Heart right ventricle (tissue), 16 donors: ENCODE results near the gene CCDC86. TPM values are rescaled to one million over a fixed set of nuclear protein-coding genes. Genes with fewer than 3 reads are reported as not detected.

Experiments
- ATAC-seq, 8 donors: fragments of 200-7000 bp; cut with Tn5 transposase; one replicate each; pipeline ENCODE4 v1.9.1; 2020; ENCODE audit warnings: mild to moderate bottlenecking in 8 of 8, moderate library complexity in 8 of 8, moderate number of reproducible peaks in 1 of 8
- DNase-seq, 2 donors: peaks; one replicate each; pipeline ENCODE4 v3.0.0-alpha.2; 2020
- H3K27ac ChIP-seq, 10 donors: fragments of 200-600 bp; sonication (generic) in 2 of 10; one replicate each; pipeline versions ENCODE4 v1.5.0 to v1.8.0; 2020 to 2022; ENCODE audit warnings: mild to moderate bottlenecking in 3 of 10
- H3K27me3 ChIP-seq, 7 donors: fragments of 200-600 bp; one replicate each; pipeline ENCODE4 v1.8.0; 2021 to 2022; ENCODE audit warnings: mild to moderate bottlenecking in 2 of 7
- H3K36me3 ChIP-seq, 9 donors: fragments of 200-600 bp; sonication (generic) in 1 of 9; one replicate each; pipeline versions ENCODE4 v1.5.0 to v1.8.0; 2020 to 2022; ENCODE audit warnings: mild to moderate bottlenecking in 2 of 9
- H3K4me1 ChIP-seq, 9 donors: fragments of 200-600 bp; sonication (generic) in 1 of 9; one replicate each; pipeline versions ENCODE4 v1.5.0 to v1.8.0; 2020 to 2022; ENCODE audit warnings: mild to moderate bottlenecking in 4 of 9
- H3K4me3 ChIP-seq, 10 donors: fragments of 200-600 bp; sonication (generic) in 2 of 10; one replicate each; pipeline versions ENCODE4 v1.5.0 to v1.8.0; 2020 to 2022; ENCODE audit warnings: mild to moderate bottlenecking in 7 of 10, moderate library complexity in 2 of 10
- H3K9me3 ChIP-seq, 11 donors: fragments of 200-600 bp in 10 of 11; sonication (generic) in 2 of 11; one replicate each; pipeline versions ENCODE4 v1.5.0 to v1.8.0; 2013 to 2022; ENCODE audit warnings: mild to moderate bottlenecking in 2 of 11, control low read depth in 1 of 11, moderate library complexity in 1 of 11
- WGBS, 2 donors: extraction: QIAGEN DNeasy Blood & Tissue Kit; methylation state at CpG; one replicate each; pipeline ENCODE4 v1.1.7; 2013; ENCODE audit warnings: inconsistent platforms in 1 of 2; 5-methylcytosine and 5-hydroxymethylcytosine counted together
- intact Hi-C, 10 donors: fragments of 100-400 bp; cut with DNase I; formaldehyde crosslinking; loops; one replicate each; pipeline versions ENCODE4 v1.11.1 to v1.14.2; 2022
- polyA plus RNA-seq, 2 donors: library from polyadenylated mRNA; stranded (reverse); fragments of 200-250 nt; gene quantifications; one replicate each; pipeline ENCODE4 v1.2.3, GENCODE V29; 2013
- total RNA-seq, 10 donors: library from RNA; stranded (reverse); fragmentation: NEBNext Ultra II Directional in 3 of 10; extraction: Animal tissue kit (Norgen Biotek cat#: 25700) in 3 of 10; gene quantifications; one replicate each; pipeline versions ENCODE4 v1.2.1 to v1.2.4, GENCODE V29; 2021 to 2023
- TF ChIP-seq, protein P1 (sequence below), 9 donors: fragments of 200-600 bp; sonication (generic) in 2 of 9; IDR thresholded peaks; one replicate each; pipeline versions ENCODE4 v1.5.0 to v1.8.0; 2021 to 2022; ENCODE audit warnings: antibody characterized with exemption in 9 of 9, mild to moderate bottlenecking in 5 of 9, moderate library complexity in 1 of 9
- donor health status: Arrhythmogenic right ventricular cardiomyopathy.
- donor health status: ischemic (EF 13 %, LVEDD 7.1; RV severe dilation, severe dysfunction).
- donor health status: healthy with polysubstance abuse.
- donor health status: DM: no; HTN: yes; CAD: no.
- donor health status: DM: no; HTN: no; CAD: no.
- donor health status: ischemic (EF 25% LVEDD 6.9; RV normal size, moderate dysfunction).
- donor health status: ischemic (EF 25% LVEDD 5.7; RV mildly dilated, moderate dysfunction).
- donor health status: healthy.
- donor health status: DM: yes; HTN: yes; CAD: no.
- donor health status: Ischemic cardiomyopathy.
- donor health status: ischemic (EF 35%, LVEDD 5.7; RV mildly dilated, moderate dysfunction).
- donor health status: nonischemic (EF 11% LVEDD 7.7; RV severe dilation, severe dysfunction).
- donor health status: DM: yes; HTN: yes; CAD: no.
- donor health status: PGD.
- donor health status: ischemic (EF 29% LVEDD 5.4; RV normal size, mild dysfunction).
- donor health status: nonischemic (EF 23%, LVEDD 6.1; RV moderate dilation, normal function).

The CCDC86 gene
- total and polyA plus RNA-seq, 12 donors: 6.6 to 26.5 (median 9.2) TPM

DNA sequence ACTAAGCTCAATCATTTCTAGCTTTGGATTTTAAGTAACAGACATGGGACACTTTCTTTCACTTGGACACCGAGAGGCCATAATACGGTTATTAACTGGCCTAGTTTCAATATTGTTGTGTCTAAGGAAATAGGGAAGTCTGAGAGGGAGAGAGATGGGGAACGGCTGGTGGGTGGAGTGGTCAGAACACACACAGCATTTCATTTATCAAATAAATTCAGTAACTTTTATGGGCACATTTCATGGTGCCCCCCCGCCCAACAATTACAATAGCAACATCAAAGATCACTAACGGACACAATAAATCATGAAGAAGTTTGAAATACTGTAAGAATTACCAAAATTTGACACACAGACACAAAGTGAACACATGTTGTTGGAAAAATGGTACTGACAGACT, 53.8 kb downstream of the CCDC86 start:
- Histone ChIP-seq H3K9me3 (no peaks in the 10 kb centered on the region), H3K36me3 (peaks cover 12 to 92% (median 53%) of the 10 kb centered on the region in 9 donors), H3K27ac (no peak overlapping the region), H3K4me1 (peaks cover 0 to 14% (median 5%) of the 10 kb centered on the region in 9 donors), H3K4me3 (no peak overlapping the region), H3K27me3 (no peaks in the 10 kb centered on the region)
- no peak for DNase-seq
- no peak for ATAC-seq
- intact Hi-C loops: loop anchor here in 7 of 10 donors (5.0 to 10.0 kb wide), 3 partner anchors 63 to 121 kb away; no protein-coding TSS in a partner anchor
- WGBS, 2 donors: 85 to 89% methylated on average over 5 of the region's 5 CpGs
- TF ChIP-seq, protein P1, sequence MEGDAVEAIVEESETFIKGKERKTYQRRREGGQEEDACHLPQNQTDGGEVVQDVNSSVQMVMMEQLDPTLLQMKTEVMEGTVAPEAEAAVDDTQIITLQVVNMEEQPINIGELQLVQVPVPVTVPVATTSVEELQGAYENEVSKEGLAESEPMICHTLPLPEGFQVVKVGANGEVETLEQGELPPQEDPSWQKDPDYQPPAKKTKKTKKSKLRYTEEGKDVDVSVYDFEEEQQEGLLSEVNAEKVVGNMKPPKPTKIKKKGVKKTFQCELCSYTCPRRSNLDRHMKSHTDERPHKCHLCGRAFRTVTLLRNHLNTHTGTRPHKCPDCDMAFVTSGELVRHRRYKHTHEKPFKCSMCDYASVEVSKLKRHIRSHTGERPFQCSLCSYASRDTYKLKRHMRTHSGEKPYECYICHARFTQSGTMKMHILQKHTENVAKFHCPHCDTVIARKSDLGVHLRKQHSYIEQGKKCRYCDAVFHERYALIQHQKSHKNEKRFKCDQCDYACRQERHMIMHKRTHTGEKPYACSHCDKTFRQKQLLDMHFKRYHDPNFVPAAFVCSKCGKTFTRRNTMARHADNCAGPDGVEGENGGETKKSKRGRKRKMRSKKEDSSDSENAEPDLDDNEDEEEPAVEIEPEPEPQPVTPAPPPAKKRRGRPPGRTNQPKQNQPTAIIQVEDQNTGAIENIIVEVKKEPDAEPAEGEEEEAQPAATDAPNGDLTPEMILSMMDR (IDR thresholded peaks at IDR 0.05): no peak

DNA sequence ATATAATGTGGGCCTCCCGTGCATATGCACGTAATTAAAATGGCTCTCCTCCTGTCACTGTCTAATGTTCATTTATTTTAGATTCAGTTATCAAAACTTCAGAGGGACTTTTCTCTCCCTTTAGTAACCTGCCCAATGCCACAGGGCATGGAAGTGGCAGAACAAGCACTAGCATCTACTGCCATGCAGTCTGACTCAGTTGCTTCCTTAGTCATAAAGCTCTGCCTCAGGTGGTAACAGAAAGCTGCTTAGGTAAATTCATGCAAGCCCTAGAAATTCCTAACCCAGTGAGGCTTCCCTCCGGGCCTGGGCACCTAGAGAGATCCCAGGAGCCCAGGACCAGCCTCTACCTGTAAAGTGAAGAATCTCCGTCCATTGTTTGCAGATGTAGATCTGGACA, 55.6 kb downstream of the CCDC86 start:
- intact Hi-C loops: loop anchor here in 7 of 10 donors (5.0 to 10.0 kb wide), 3 partner anchors 65 to 123 kb away; no protein-coding TSS in a partner anchor
- H3K4me3 ChIP-seq: no peak overlapping the region
- 93 to 96% methylated on average over 4 of the region's 4 CpGs for WGBS, 2 donors
- H3K27ac ChIP-seq: no peak overlapping the region
- TF ChIP-seq, protein P1 (IDR thresholded peaks at IDR 0.05): no peak
- H3K9me3 ChIP-seq: no peaks in the 10 kb centered on the region
- H3K36me3 ChIP-seq: peaks cover 12 to 100% (median 70%) of the 10 kb centered on the region in 9 donors
- DNase-seq (no peak), ATAC-seq (no peak)
- H3K27me3 ChIP-seq: no peaks in the 10 kb centered on the region
- H3K4me1 ChIP-seq: peaks cover 0 to 12% (median 0%) of the 10 kb centered on the region in 9 donors

DNA sequence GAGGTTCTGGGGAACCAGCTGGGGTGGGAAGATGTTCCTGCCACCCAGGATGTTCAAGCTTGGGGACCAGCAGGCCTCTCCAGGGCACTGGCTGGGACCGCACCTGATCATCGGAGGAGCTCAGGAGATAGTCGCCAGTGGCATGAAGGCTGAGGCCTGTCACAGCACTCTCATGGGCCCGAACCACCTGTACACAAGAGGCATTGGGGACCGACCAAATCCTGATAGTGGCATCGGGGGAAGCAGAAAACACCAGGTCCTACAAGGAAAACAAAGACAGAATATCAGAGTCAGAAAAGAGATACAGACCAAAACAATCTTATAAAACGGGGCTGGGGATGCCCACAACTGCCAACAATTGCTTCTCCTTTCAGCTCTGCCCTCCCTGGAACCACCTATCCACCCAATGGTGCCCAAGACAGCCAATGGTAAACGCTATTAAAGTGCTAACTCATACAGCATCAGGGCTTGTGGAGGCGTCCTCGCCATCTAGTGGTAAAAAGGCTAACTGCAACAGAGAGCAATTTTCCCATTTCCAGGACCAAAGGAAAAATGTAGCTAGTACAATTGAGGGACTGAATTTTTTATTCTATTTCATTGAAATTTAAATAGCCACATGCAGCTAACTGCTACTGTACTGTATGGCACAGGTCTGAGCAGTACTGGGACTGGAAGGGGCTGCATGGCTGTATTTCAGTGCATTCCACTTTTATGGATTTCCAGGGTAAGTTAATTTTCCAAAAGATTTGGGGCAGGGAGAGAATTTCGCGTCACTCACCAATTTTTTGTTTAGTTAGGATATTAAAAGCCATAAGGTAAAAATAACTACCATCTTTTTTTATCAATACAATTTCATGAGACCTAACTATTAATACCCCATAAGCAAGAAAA, 57.4 kb downstream of the CCDC86 start:
- H3K4me3 ChIP-seq: no peak overlapping the region
- peaks cover 12 to 99% (median 64%) of the 10 kb centered on the region in 9 donors for H3K36me3 ChIP-seq
- H3K4me1 ChIP-seq: peaks cover 0 to 17% (median 6%) of the 10 kb centered on the region in 9 donors
- DNase-seq: no peak
- TF ChIP-seq, protein P1 (IDR thresholded peaks at IDR 0.05): peak; percentile 93 to 99 (median 95)
- H3K27me3 ChIP-seq: no peaks in the 10 kb centered on the region
- no peaks in the 10 kb centered on the region for H3K9me3 ChIP-seq
- 58 to 59% methylated on average over 12 of the region's 12 CpGs for WGBS, 2 donors
- intact Hi-C loops: loop anchor here in 9 of 10 donors (1.0 to 10.0 kb wide), 4 partner anchors 67 to 124 kb away; no protein-coding TSS in a partner anchor
- H3K27ac ChIP-seq: peak overlapping the region in 1 of 10 donors; percentile 9
- peak in 7 of 8 donors; percentile 54 to 74 (median 69) for ATAC-seq

DNA sequence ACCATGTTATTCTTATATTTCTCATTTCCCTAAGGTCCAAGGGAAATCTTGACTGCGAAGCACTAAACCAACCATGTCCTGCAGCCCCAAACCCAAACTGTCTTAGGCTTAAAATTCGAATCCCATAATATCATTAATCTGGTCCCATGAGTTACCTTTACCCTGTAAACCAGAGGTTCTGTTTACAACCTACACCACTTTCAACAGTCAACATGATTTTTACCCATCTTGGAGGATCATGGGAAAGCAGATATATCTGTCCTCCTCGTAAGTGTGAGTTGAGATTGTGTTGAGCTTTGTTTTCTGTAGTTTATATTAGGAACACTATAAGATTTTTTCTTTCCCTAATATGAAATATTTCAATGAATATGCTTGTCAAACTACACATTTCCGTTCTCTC, 58.1 kb downstream of the CCDC86 start:
- Histone ChIP-seq H3K4me1 (peaks cover under 1 to 24% (median 13%) of the 10 kb centered on the region in 9 donors), H3K36me3 (peaks cover 12 to 92% (median 58%) of the 10 kb centered on the region in 9 donors), H3K27ac (no peak overlapping the region), H3K27me3 (no peaks in the 10 kb centered on the region), H3K4me3 (no peak overlapping the region), H3K9me3 (no peaks in the 10 kb centered on the region)
- intact Hi-C loops: loop anchor here (1.0 to 10.0 kb wide), 4 partner anchors 68 to 125 kb away; no protein-coding TSS in a partner anchor
- no peak for DNase-seq
- no peak for ATAC-seq
- WGBS, 2 donors: 62 to 81% methylated on average over 4 of the region's 4 CpGs
- TF ChIP-seq, protein P1 (IDR thresholded peaks at IDR 0.05): no peak

Other genes starting within 250 kb of the CCDC86 start
- not detected for gene MS4A8, start 142.5 kb upstream of the CCDC86 start, total RNA-seq
- gene MS4A8, start 142.5 kb upstream of the CCDC86 start, polyA plus RNA-seq: not detected
- not detected for gene MS4A18, start 117.4 kb upstream of the CCDC86 start, total RNA-seq
- not detected for gene MS4A18, start 117.4 kb upstream of the CCDC86 start, polyA plus RNA-seq
- not detected for gene MS4A15, start 85.2 kb upstream of the CCDC86 start, total RNA-seq
- gene MS4A15, start 85.2 kb upstream of the CCDC86 start, polyA plus RNA-seq: not detected
- gene MS4A10, start 56.8 kb upstream of the CCDC86 start, total RNA-seq: not detected
- gene MS4A10, start 56.8 kb upstream of the CCDC86 start, polyA plus RNA-seq: not detected
- 1 to 10 TPM in 9 of 10 donors, under 1 TPM in 1; 0.35 to 5.1 (median 1.2) TPM for gene PTGDR2, start 13.8 kb downstream of the CCDC86 start, total RNA-seq
- 1 to 10 TPM in 1 of 2 donors, under 1 TPM in 1; 0.57 to 5.7 TPM for gene PTGDR2, start 13.8 kb downstream of the CCDC86 start, polyA plus RNA-seq
- gene ZP1, start 25.4 kb downstream of the CCDC86 start, total RNA-seq: under 1 TPM in 3 of 10 donors, not detected in 7; 0.16 to 0.33 (median 0.25) TPM
- gene ZP1, start 25.4 kb downstream of the CCDC86 start, polyA plus RNA-seq: under 1 TPM; 0.37 to 0.51 TPM
- gene PRPF19, start 64.5 kb downstream of the CCDC86 start, total RNA-seq: 10 to 100 TPM; 32.0 to 49.7 (median 39.4) TPM
- gene PRPF19, start 64.5 kb downstream of the CCDC86 start, polyA plus RNA-seq: 10 to 100 TPM; 50.3 to 53.0 TPM
- gene TMEM109, start 72.0 kb downstream of the CCDC86 start, total RNA-seq: 100 to 1,000 TPM in 2 of 10 donors, 10 to 100 TPM in 8; 78.6 to 115 (median 92.7) TPM
- gene TMEM109, start 72.0 kb downstream of the CCDC86 start, polyA plus RNA-seq: 100 to 1,000 TPM in 1 of 2 donors, 10 to 100 TPM in 1; 53.3 to 121 TPM
- 10 to 100 TPM in 2 of 10 donors, 1 to 10 TPM in 8; 3.7 to 12.9 (median 6.5) TPM for gene TMEM132A, start 82.3 kb downstream of the CCDC86 start, total RNA-seq
- 10 to 100 TPM; 10.0 to 16.4 TPM for gene TMEM132A, start 82.3 kb downstream of the CCDC86 start, polyA plus RNA-seq
- gene SLC15A3, start 110.1 kb downstream of the CCDC86 start, total RNA-seq: 10 to 100 TPM in 9 of 10 donors, 1 to 10 TPM in 1; 9.5 to 52.4 (median 18.5) TPM
- gene SLC15A3, start 110.1 kb downstream of the CCDC86 start, polyA plus RNA-seq: 10 to 100 TPM; 21.3 to 36.9 TPM
- 1 to 10 TPM in 2 of 10 donors, under 1 TPM in 7, not detected in 1; 0.17 to 4.5 (median 0.46) TPM for gene CD6, start 129.6 kb downstream of the CCDC86 start, total RNA-seq
- gene CD6, start 129.6 kb downstream of the CCDC86 start, polyA plus RNA-seq: under 1 TPM; 0.07 to 0.12 TPM